ENCODE results near the gene PPARGC1A. TPM values are rescaled to one million over a fixed set of nuclear protein-coding genes. Genes with fewer than 3 reads are reported as not detected.

The PPARGC1A gene
- total and polyA plus RNA-seq, 2 donors (not counting 1 experiment from before 2014, with no cell fraction given) = not detected

GRCh38 chr4:23853986-23854660 is 35.7 kb downstream of the PPARGC1A start:
- H3K4me3 Mint-ChIP-seq = no peak overlapping the region
- Histone ChIP-seq H3K27ac (ENCODE audit: low read length in 2 of 2) (no peak overlapping the region), H3K4me2 (replicated peaks; ENCODE audit: low read depth, low read length, poor library complexity, severe bottlenecking) (no peak overlapping the region), H3K4me3 (ENCODE audit: control extremely low read depth in 1 of 5, extremely low read depth in 1 of 5, insufficient read depth in 1 of 5, low read depth in 2 of 5, low read length in 4 of 5) (no peak overlapping the region), H3K79me2 (ENCODE audit: control insufficient read depth, insufficient read depth, low read length) (no peaks in the 10 kb centered on the region), H3K9ac (ENCODE audit: low read length) (no peak overlapping the region), H3K27me3 (replicated peaks in 1 of 4; ENCODE audit: control extremely low read depth in 1 of 4, control insufficient read depth in 3 of 4, insufficient read depth in 4 of 4, low read length in 3 of 4) (no peaks in the 10 kb centered on the region), H3K4me1 (ENCODE audit: control insufficient read depth in 2 of 2, insufficient read depth in 2 of 2, low read length in 2 of 2) (no peaks in the 10 kb centered on the region), H4K20me1 (ENCODE audit: control insufficient read depth, insufficient read depth, low read length, poor library complexity, severe bottlenecking) (no peaks in the 10 kb centered on the region), H3K9me3 (ENCODE audit: control extremely low read depth in 1 of 3, control insufficient read depth in 2 of 3, insufficient read depth in 1 of 3, low read length in 2 of 3) (no peaks in the 10 kb centered on the region), H2AFZ (ENCODE audit: insufficient read depth, low read depth, low read length, poor library complexity, severe bottlenecking) (no peak overlapping the region), H3K36me3 (replicated peaks in 1 of 2; ENCODE audit: control extremely low read depth in 1 of 2, control insufficient read depth in 1 of 2, extremely low read depth in 1 of 2, insufficient read depth in 2 of 2, low read length in 1 of 2) (no peaks in the 10 kb centered on the region)
- H3K27ac Mint-ChIP-seq = no peak overlapping the region
- ChIA-PET CTCF (no interaction called here), POLR2A (no interaction called here)
- no peaks in the 10 kb centered on the region for H3K4me1 Mint-ChIP-seq
- intact Hi-C loops (cut with micrococcal nuclease) = no loop called here
- H3K27me3 Mint-ChIP-seq = no peaks in the 10 kb centered on the region
- ATAC-seq (ENCODE audit: low read depth) (no peak), DNase-seq (no peak)
- H3K9me3 Mint-ChIP-seq (ENCODE audit: insufficient read depth) = peaks cover 4% of the 10 kb centered on the region
- TF ChIP-seq EZH2 (IDR thresholded peaks at IDR 0.05; ENCODE audit: borderline replicate concordance, insufficient read depth, low read depth, low read length, poor library complexity, severe bottlenecking) = no peak
- TF ChIP-seq CTCF (IDR thresholded peaks at IDR 0.05) = no peak
- 100% methylated on average over 1 of the region's 4 CpGs for WGBS (ENCODE audit: insufficient coverage)

- no peak overlapping the region for H3K27ac Mint-ChIP-seq
- no peak for DNase-seq
- ChIA-PET CTCF (no interaction called here), POLR2A (no interaction called here)
- Histone ChIP-seq H3K79me2 (ENCODE audit: control insufficient read depth, insufficient read depth, low read length) (no peaks in the 10 kb centered on the region), H3K27ac (ENCODE audit: low read length in 2 of 2) (no peak overlapping the region), H3K9me3 (ENCODE audit: control extremely low read depth in 1 of 3, control insufficient read depth in 2 of 3, insufficient read depth in 1 of 3, low read length in 2 of 3) (no peaks in the 10 kb centered on the region), H3K36me3 (replicated peaks in 1 of 2; ENCODE audit: control extremely low read depth in 1 of 2, control insufficient read depth in 1 of 2, extremely low read depth in 1 of 2, insufficient read depth in 2 of 2, low read length in 1 of 2) (no peaks in the 10 kb centered on the region), H3K4me1 (ENCODE audit: control insufficient read depth in 2 of 2, insufficient read depth in 2 of 2, low read length in 2 of 2) (no peaks in the 10 kb centered on the region), H3K27me3 (replicated peaks in 1 of 4; ENCODE audit: control extremely low read depth in 1 of 4, control insufficient read depth in 3 of 4, insufficient read depth in 4 of 4, low read length in 3 of 4) (no peaks in the 10 kb centered on the region), H3K9ac (ENCODE audit: low read length) (no peak overlapping the region), H3K4me2 (replicated peaks; ENCODE audit: low read depth, low read length, poor library complexity, severe bottlenecking) (no peak overlapping the region), H2AFZ (ENCODE audit: insufficient read depth, low read depth, low read length, poor library complexity, severe bottlenecking) (no peak overlapping the region), H3K4me3 (ENCODE audit: control extremely low read depth in 1 of 5, extremely low read depth in 1 of 5, insufficient read depth in 1 of 5, low read depth in 2 of 5, low read length in 4 of 5) (no peak overlapping the region), H4K20me1 (ENCODE audit: control insufficient read depth, insufficient read depth, low read length, poor library complexity, severe bottlenecking) (no peaks in the 10 kb centered on the region)
- H3K27me3 Mint-ChIP-seq = no peaks in the 10 kb centered on the region
- TF ChIP-seq EZH2 (IDR thresholded peaks at IDR 0.05; ENCODE audit: borderline replicate concordance, insufficient read depth, low read depth, low read length, poor library complexity, severe bottlenecking) (no peak), CTCF (IDR thresholded peaks at IDR 0.05) (no peak)
- no peak for ATAC-seq (ENCODE audit: low read depth)
- no peak overlapping the region for H3K4me3 Mint-ChIP-seq
- no peaks in the 10 kb centered on the region for H3K4me1 Mint-ChIP-seq
- WGBS (ENCODE audit: insufficient coverage) = 100% methylated on average over 1 of the region's 2 CpGs
- H3K9me3 Mint-ChIP-seq (ENCODE audit: insufficient read depth) = peaks cover 4% of the 10 kb centered on the region
- intact Hi-C loops (cut with micrococcal nuclease) = no loop called here
These were observed 38.4 kb downstream of the PPARGC1A start for GRCh38 chr4:23851464-23851863.

Measured in B cell (primary cell).